K562 (cell line): ENCODE data around the gene NRCAM. TPM values are rescaled to one million over a fixed set of nuclear protein-coding genes. Genes with fewer than 3 reads are reported as not detected.

ENCODE experiments used
- ARID2 ChIP-seq: fragments of 450-650 bp; IDR thresholded peaks from 2 replicates; pipeline ENCODE4 v1.6.1; 2017; ENCODE audit warnings: antibody characterized with exemption, mild to moderate bottlenecking
- ATF1 ChIP-seq, 2 experiments: fragments of 450-650 bp in 1 of 2; IDR thresholded peaks; 2 replicates each; pipeline ENCODE4 v1.6.1; 2016; ENCODE audit warnings: missing compliant biosample characterization in 1 of 2, missing genetic modification characterization in 1 of 2
- C11orf30 ChIP-seq: fragments of 450-650 bp; IDR thresholded peaks from 2 replicates; pipeline ENCODE4 v1.6.1; 2016; ENCODE audit warnings: low read depth, mild to moderate bottlenecking
- DACH1 ChIP-seq: fragments of 450-650 bp; IDR thresholded peaks from 2 replicates; pipeline ENCODE4 v1.6.1; 2018; ENCODE audit not compliant: partially characterized antibody
- ERF ChIP-seq: fragments of 450-650 bp; formaldehyde crosslinking; IDR thresholded peaks from 2 replicates; pipeline ENCODE4 v1.4.0; 2020; ENCODE audit warnings: mild to moderate bottlenecking, mixed read lengths
- ETV6 ChIP-seq, 3 experiments: fragments of 150-350 bp in 1 of 3; sonication (generic) in 1 of 3; formaldehyde crosslinking in 1 of 3; IDR thresholded peaks; 2 replicates each; pipeline versions ENCODE4 v1.6.1 to v1.8.0; 2014 to 2022; ENCODE audit warnings: borderline replicate concordance in 2 of 3, low read depth in 2 of 3, antibody characterized with exemption in 1 of 3, low read length in 1 of 3, mild to moderate bottlenecking in 1 of 3, missing genetic modification reagents in 1 of 3
- ID3 ChIP-seq, 2 experiments: fragments of 250-450 bp in 1 of 2; fragments of 450-650 bp in 1 of 2; sonication (Bioruptor Pico) in 1 of 2; IDR thresholded peaks; 2 replicates each; pipeline versions ENCODE4 v1.6.1 to v1.8.0; 2016 to 2021; ENCODE audit warnings: mild to moderate bottlenecking in 2 of 2, moderate library complexity in 2 of 2, missing compliant biosample characterization in 1 of 2, missing genetic modification characterization in 1 of 2
- LCOR ChIP-seq: sonication (generic); formaldehyde crosslinking; IDR thresholded peaks from 2 replicates; pipeline ENCODE4 v1.8.0; 2022; ENCODE audit warnings: mild to moderate bottlenecking, missing genetic modification reagents
- MTA3 ChIP-seq: fragments of 450-650 bp; formaldehyde crosslinking; IDR thresholded peaks from 2 replicates; pipeline ENCODE4 v1.6.1; 2017; ENCODE audit warnings: mild to moderate bottlenecking, borderline replicate concordance
- NFATC3 ChIP-seq: fragments of 450-650 bp; IDR thresholded peaks from 2 replicates; pipeline ENCODE4 v1.6.1; 2017; ENCODE audit warnings: mild to moderate bottlenecking
- POLR2AphosphoS2 ChIP-seq: IDR thresholded peaks from 2 replicates; pipeline ENCODE4 v1.6.1; 2012; ENCODE audit warnings: low read length, improper control_type of control experiment
- PYGO2 ChIP-seq: fragments of 450-650 bp; IDR thresholded peaks from 2 replicates; pipeline ENCODE4 v1.6.1; 2016; ENCODE audit warnings: mild to moderate bottlenecking, missing genetic modification characterization, moderate library complexity, missing compliant biosample characterization
- RBM39 ChIP-seq: fragments of 200-400 bp; formaldehyde crosslinking; optimal IDR thresholded peaks from 2 replicates; pipeline ENCODE3; 2018; ENCODE audit warnings: low read depth, low read length
- SAFB ChIP-seq: fragments of 200-400 bp; formaldehyde crosslinking; IDR thresholded peaks from 2 replicates; pipeline ENCODE4 v1.6.1; 2017; ENCODE audit warnings: low read depth, low read length, borderline replicate concordance
- SETDB1 ChIP-seq: IDR thresholded peaks from one replicate; pipeline ENCODE4 v1.6.1; 2012; ENCODE audit warnings: low read length, control low read depth, inconsistent platforms
- SPI1 ChIP-seq: IDR thresholded peaks from 2 replicates; pipeline ENCODE4 v1.6.1; 2011; ENCODE audit warnings: low read depth, low read length, control low read depth, borderline replicate concordance
- TEAD1 ChIP-seq, 2 experiments: fragments of 450-650 bp in 1 of 2; sonication (generic) in 1 of 2; formaldehyde crosslinking; IDR thresholded peaks; 2 replicates each; pipeline versions ENCODE4 v1.4.0 to v1.8.0; 2020 to 2022; ENCODE audit warnings: mild to moderate bottlenecking in 2 of 2, missing genetic modification reagents in 1 of 2
- ZKSCAN3 ChIP-seq: fragments of 250-450 bp; sonication (Bioruptor Pico); IDR thresholded peaks from 2 replicates; pipeline ENCODE4 v1.4.0; 2020
- ZNF12 ChIP-seq: sonication (generic); formaldehyde crosslinking; IDR thresholded peaks from 2 replicates; pipeline ENCODE4 v1.4.0; 2020; ENCODE audit warnings: mild to moderate bottlenecking, missing genetic modification reagents
- ZNF23 ChIP-seq: fragments of 250-450 bp; sonication (Bioruptor Pico); IDR thresholded peaks from 2 replicates; pipeline ENCODE4 v1.4.0; 2020; ENCODE audit warnings: mild to moderate bottlenecking
- ZZZ3 ChIP-seq: fragments of 450-650 bp; IDR thresholded peaks from 2 replicates; pipeline ENCODE4 v1.6.1; 2016; ENCODE audit warnings: antibody characterized with exemption, mild to moderate bottlenecking, moderate library complexity
- polyA plus RNA-seq, 8 experiments: library from polyadenylated mRNA; depleted of rRNA in 4 of 8; stranded (reverse) in 5 of 8; unstranded in 3 of 8; fragments of >200 nt; fragmentation: Nextera tagmentation in 2 of 8; fragmentation: Illumina TruSeq in 1 of 8; extraction: Ambion mirVana in 2 of 8; extraction: Trizol in 1 of 8; gene quantifications; 2 replicates each; pipeline versions ENCODE4 v1.2.1 to v1.2.3, GENCODE V29; 2011 to 2014; ENCODE audit warnings: inconsistent platforms in 1 of 8, missing spikeins in 1 of 8
- total RNA-seq, 7 experiments: library from RNA; depleted of rRNA in 6 of 7; stranded (reverse); fragments of >200 nt in 6 of 7; fragmentation: Illumina TruSeq in 2 of 7; extraction: Trizol in 2 of 7; gene quantifications; 2 replicates each; pipeline versions ENCODE4 v1.2.1 to v1.2.3, GENCODE V29; 2011 to 2021; ENCODE audit warnings: low replicate concordance in 1 of 7
- TF ChIP-seq, protein P1 (sequence below): sonication (generic); formaldehyde crosslinking; IDR thresholded peaks from 2 replicates; pipeline ENCODE4 v1.8.1; 2023; ENCODE audit warnings: mild to moderate bottlenecking, missing genetic modification reagents
- TF ChIP-seq, protein P2 (sequence below), 2 experiments: fragments of 450-650 bp in 1 of 2; sonication (generic) in 1 of 2; formaldehyde crosslinking in 1 of 2; IDR thresholded peaks in 1 of 2; conservative IDR thresholded peaks in 1 of 2; 2 replicates each; pipeline versions ENCODE4 v1.6.1 to v1.8.1; 2016 to 2023; ENCODE audit warnings: mild to moderate bottlenecking in 2 of 2, moderate library complexity in 2 of 2, inconsistent platforms in 1 of 2, missing genetic modification reagents in 1 of 2
- TF ChIP-seq, protein P3 (sequence below): sonication (generic); formaldehyde crosslinking; IDR thresholded peaks from 2 replicates; pipeline ENCODE4 v1.8.0; 2022; ENCODE audit warnings: mild to moderate bottlenecking, low read depth, missing genetic modification reagents

The NRCAM gene
- total and polyA plus RNA-seq, 9 of the 15 experiments (the other 6 are each of a cell fraction or from before 2014, with no cell fraction given) = 0.03 to 0.54 (median 0.12) TPM; not detected in 1

DNA sequence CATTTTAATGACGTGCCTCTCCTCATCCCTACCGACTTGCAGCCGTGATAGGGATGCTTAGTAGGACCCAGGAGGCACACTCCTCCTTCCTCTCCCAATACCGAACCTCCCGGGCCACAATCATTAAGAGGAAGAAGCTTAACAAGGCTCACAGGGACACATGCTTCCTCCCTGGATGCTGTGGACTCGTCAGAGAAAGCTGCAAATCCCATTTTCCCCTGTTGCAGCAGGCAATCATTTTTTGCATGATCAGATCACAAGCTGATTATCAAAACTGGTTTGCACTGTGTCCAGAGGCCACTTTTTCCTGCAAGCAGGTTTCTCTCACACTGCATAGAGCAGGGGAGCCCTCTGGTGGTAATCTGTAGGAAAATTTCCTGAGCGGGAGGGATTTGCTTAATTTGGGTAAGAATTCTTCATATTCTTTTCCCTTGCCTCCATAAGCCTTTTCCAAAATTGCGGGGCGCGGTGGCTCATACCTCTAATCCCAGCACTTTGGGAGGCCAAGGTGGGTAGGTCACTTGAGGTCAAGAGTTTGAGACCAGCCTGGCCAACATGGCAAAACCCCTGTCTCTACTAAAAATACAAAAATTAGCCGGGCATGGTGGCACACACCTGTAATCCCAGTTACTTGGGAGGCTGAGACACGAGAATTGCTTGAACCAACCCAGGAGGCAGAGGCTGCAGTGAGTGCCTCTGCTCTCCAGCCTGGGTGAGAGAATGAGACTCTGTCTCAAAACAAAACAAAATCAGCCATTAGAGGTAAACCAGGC is 310.0 kb downstream of the NRCAM start (continued):
- no peak for TF ChIP-seq SAFB
- TF ChIP-seq ZKSCAN3 = no peak
- TF ChIP-seq PYGO2 (tag) = no peak
- TF ChIP-seq, protein P1, sequence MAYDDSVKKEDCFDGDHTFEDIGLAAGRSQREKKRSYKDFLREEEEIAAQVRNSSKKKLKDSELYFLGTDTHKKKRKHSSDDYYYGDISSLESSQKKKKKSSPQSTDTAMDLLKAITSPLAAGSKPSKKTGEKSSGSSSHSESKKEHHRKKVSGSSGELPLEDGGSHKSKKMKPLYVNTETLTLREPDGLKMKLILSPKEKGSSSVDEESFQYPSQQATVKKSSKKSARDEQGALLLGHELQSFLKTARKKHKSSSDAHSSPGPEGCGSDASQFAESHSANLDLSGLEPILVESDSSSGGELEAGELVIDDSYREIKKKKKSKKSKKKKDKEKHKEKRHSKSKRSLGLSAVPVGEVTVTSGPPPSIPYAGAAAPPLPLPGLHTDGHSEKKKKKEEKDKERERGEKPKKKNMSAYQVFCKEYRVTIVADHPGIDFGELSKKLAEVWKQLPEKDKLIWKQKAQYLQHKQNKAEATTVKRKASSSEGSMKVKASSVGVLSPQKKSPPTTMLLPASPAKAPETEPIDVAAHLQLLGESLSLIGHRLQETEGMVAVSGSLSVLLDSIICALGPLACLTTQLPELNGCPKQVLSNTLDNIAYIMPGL = 0 out of 2 replicates have a peak, but pooled peaks have one; percentile 73
- TF ChIP-seq LCOR = peak; percentile 61; the same call in 1 of the 2 replicates
- no peak for TF ChIP-seq MTA3
- TF ChIP-seq ATF1 (CRISPR knock-in tag; IDR thresholded peaks at IDR 0.05) = no peak
- TF ChIP-seq ATF1 (tag; IDR thresholded peaks at IDR 0.05) = no peak
- TF ChIP-seq NFATC3 = no peak
- TF ChIP-seq ERF (CRISPR knock-in tag) = 0 out of 2 replicates have a peak, but pooled peaks have one; percentile 54
- TF ChIP-seq TEAD1 (CRISPR knock-in tag; IDR thresholded peaks at IDR 0.05) = 0 out of 4 replicates have a peak, but pooled peaks of 1 of the 2 experiments have one; percentile 24
- TF ChIP-seq, protein P2, sequence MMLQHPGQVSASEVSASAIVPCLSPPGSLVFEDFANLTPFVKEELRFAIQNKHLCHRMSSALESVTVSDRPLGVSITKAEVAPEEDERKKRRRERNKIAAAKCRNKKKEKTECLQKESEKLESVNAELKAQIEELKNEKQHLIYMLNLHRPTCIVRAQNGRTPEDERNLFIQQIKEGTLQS (IDR thresholded peaks at IDR 0.05) = no peak
- TF ChIP-seq, protein P2 (CRISPR knock-in tag; conservative IDR thresholded peaks at IDR 0.05) = peak; percentile 87; the same call in 1 of the 2 replicates
- peak; percentile 97 for TF ChIP-seq ARID2
- no peak for TF ChIP-seq C11orf30
- no peak for TF ChIP-seq ETV6 (IDR thresholded peaks at IDR 0.05; ENCODE audit: borderline replicate concordance in 1 of 2, low read depth in 2 of 2, low read length in 1 of 2)
- TF ChIP-seq ETV6 (CRISPR knock-in tag; IDR thresholded peaks at IDR 0.05; ENCODE audit: borderline replicate concordance) = no peak
- TF ChIP-seq ZNF12 (CRISPR knock-in tag) = no peak
- no peak for TF ChIP-seq SPI1
- no peak for TF ChIP-seq POLR2AphosphoS2
- TF ChIP-seq RBM39 = no peak
- TF ChIP-seq SETDB1 = no peak
- no peak for TF ChIP-seq ID3 (CRISPR knock-in tag; IDR thresholded peaks at IDR 0.05)
- no peak for TF ChIP-seq ID3 (tag; IDR thresholded peaks at IDR 0.05)
- TF ChIP-seq, protein P3, sequence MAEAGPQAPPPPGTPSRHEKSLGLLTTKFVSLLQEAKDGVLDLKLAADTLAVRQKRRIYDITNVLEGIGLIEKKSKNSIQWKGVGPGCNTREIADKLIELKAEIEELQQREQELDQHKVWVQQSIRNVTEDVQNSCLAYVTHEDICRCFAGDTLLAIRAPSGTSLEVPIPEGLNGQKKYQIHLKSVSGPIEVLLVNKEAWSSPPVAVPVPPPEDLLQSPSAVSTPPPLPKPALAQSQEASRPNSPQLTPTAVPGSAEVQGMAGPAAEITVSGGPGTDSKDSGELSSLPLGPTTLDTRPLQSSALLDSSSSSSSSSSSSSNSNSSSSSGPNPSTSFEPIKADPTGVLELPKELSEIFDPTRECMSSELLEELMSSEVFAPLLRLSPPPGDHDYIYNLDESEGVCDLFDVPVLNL (CRISPR knock-in tag) = no peak
- no peak for TF ChIP-seq ZNF23 (CRISPR knock-in tag)
- TF ChIP-seq ZZZ3 = no peak
- TF ChIP-seq DACH1 = no peak
